H1 (cell line): Measurements from ENCODE around the gene GALNT1. TPM values are rescaled to one million over a fixed set of nuclear protein-coding genes. Genes with fewer than 3 reads are reported as not detected.

ENCODE experiments used
- ASH2L ChIP-seq: fragments of 200-600, 300-600 bp; sonication (generic); IDR thresholded peaks from one replicate; pipeline ENCODE4 v1.7.1; 2017; ENCODE audit warnings: low read length
- BACH1 ChIP-seq: IDR thresholded peaks from 2 replicates; pipeline ENCODE4 v1.6.1; 2012; ENCODE audit warnings: low read length, improper control_type of control experiment
- CBX8 ChIP-seq: fragments of 300-800, 300-1000 bp; sonication (generic); IDR thresholded peaks from 2 replicates; pipeline ENCODE4 v1.7.1; 2016; ENCODE audit warnings: low read depth, low read length, borderline replicate concordance
- CHD7 ChIP-seq: fragments of 300-600 bp; sonication (generic); IDR thresholded peaks from 2 replicates; pipeline ENCODE4 v1.7.1; 2012; ENCODE audit warnings: low read length, moderate library complexity, mild to moderate bottlenecking, inconsistent platforms; ENCODE audit not compliant: insufficient replicate concordance
- CTCF ChIP-seq, 3 experiments: IDR thresholded peaks; 1 replicate in 2 of 3; 2 replicates in 1 of 3; pipeline versions ENCODE4 v1.5.1 to v1.6.1; 2011; ENCODE audit warnings: low read length in 3 of 3, mild to moderate bottlenecking in 3 of 3, inconsistent platforms in 2 of 3, low read depth in 1 of 3, moderate library complexity in 1 of 3; ENCODE audit not compliant: insufficient read depth in 1 of 3; ENCODE audit errors: control extremely low read depth in 1 of 3
- GABPA ChIP-seq: IDR thresholded peaks from 2 replicates; pipeline ENCODE4 v1.6.1; 2011; ENCODE audit warnings: mild to moderate bottlenecking, low read length, moderate library complexity, borderline replicate concordance; ENCODE audit not compliant: insufficient read depth
- NRF1 ChIP-seq: IDR thresholded peaks from 2 replicates; pipeline ENCODE4 v1.6.1; 2011; ENCODE audit warnings: mild to moderate bottlenecking, low read depth, low read length, improper control_type of control experiment
- YY1 ChIP-seq: IDR thresholded peaks from 2 replicates; pipeline ENCODE4 v1.6.1; 2011; ENCODE audit warnings: low read depth, mild to moderate bottlenecking, low read length
- polyA plus RNA-seq, 7 experiments: library from polyadenylated mRNA; depleted of rRNA in 3 of 7; stranded (reverse) in 5 of 7; unstranded in 2 of 7; fragments of >200 nt in 5 of 7; fragments of 200-250 nt in 2 of 7; gene quantifications; 1 replicate in 5 of 7; 2 replicates in 1 of 7; 4 replicates in 1 of 7; pipeline versions ENCODE4 v1.2.1 to v1.2.3, GENCODE V29; 2011 to 2013; ENCODE audit warnings: missing spikeins in 2 of 7, mixed read lengths in 2 of 7
- total RNA-seq: library from RNA; stranded (reverse); fragmentation: NEBNext Ultra II Directional; extraction: Animal tissue kit (Norgen Biotek cat#: 25700); gene quantifications from 2 replicates; pipeline ENCODE4 v1.2.1, GENCODE V29; 2021

The GALNT1 gene
- total and polyA plus RNA-seq, 2 of the 8 experiments (the other 6 are each of a cell fraction or from before 2014, with no cell fraction given), result 22.4 to 101 TPM

GRCh38 chr18:35754464-35754863 is 172.9 kb downstream of the GALNT1 start (continued):
- TF ChIP-seq CTCF (IDR thresholded peaks at IDR 0.05; ENCODE audit: control extremely low read depth in 1 of 3, insufficient read depth in 1 of 3, low read depth in 1 of 3, low read length in 3 of 3) (no peak), BACH1 (no peak), YY1 (no peak), CHD7 (no peak), NRF1 (no peak), GABPA (no peak), ASH2L (no peak), CBX8 (no peak)
